ENCODE results near the gene CCDC200.

CCDC200 gene

DNA sequence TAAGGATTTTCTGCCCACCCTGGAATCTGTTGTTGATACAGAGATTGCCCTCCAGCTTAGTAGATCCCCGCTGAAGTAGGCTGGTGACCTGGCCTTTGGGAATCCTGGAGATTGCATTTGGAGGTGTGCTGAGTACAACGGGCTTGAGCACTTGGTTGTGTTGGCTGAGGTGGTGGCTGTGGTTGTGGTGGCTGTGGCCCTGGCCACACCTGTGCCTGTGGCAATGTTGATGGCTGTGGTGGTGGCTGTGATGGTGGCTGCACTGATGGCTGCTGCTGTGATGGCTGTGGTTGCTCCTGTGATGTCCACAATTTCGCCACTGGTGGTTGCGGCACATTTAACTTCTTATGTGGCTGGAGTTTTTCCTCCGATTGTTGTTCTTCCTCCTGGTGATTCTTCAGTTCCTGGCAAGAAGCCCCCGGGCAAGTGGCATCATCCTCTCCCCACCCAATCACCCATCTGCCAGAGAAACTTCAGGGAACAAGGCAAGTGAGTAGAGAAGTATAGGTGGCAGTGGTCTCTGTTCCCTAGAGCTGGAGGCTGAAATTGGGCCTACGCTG, 4.2 kb downstream of the CCDC200 start:
- H3K4me3 ChIP-seq (ENCODE audit: low read depth, low read length), result no peak overlapping the region
- no peak for DNase-seq (ENCODE audit: low read depth)
- TF ChIP-seq, protein P1, sequence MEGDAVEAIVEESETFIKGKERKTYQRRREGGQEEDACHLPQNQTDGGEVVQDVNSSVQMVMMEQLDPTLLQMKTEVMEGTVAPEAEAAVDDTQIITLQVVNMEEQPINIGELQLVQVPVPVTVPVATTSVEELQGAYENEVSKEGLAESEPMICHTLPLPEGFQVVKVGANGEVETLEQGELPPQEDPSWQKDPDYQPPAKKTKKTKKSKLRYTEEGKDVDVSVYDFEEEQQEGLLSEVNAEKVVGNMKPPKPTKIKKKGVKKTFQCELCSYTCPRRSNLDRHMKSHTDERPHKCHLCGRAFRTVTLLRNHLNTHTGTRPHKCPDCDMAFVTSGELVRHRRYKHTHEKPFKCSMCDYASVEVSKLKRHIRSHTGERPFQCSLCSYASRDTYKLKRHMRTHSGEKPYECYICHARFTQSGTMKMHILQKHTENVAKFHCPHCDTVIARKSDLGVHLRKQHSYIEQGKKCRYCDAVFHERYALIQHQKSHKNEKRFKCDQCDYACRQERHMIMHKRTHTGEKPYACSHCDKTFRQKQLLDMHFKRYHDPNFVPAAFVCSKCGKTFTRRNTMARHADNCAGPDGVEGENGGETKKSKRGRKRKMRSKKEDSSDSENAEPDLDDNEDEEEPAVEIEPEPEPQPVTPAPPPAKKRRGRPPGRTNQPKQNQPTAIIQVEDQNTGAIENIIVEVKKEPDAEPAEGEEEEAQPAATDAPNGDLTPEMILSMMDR (conservative IDR thresholded peaks at IDR 0.05; ENCODE audit: low read depth, low read length), result no peak

DNA sequence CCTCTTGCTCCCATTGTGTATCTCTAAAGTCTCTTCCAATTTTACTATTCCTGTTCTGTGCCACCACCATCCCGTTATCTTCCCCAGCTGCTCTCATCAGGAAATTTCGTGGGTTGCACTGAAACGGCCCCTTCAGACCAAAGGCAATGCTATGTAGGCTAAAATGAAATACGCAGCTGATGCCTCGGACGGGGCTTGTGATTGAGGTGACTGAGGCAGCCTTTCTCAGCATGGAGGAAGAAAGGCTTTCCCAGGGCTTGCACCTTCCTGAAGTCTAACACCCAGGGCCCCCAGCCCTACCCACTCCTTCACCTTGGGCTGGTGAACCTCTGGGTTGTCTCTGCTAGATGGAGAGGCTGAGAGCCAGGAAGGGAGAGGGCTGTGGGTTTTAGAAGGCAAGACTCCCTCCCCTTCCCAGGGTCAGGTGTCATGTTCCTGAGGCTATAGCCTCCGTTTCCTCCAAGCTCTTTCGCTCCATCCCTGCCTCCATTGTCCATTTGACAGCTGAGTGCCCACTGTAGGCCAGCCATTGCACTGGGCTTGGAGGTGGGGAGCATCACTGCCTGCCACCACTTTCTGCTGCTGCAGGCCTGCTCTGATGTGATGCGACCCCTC, 7.8 kb downstream of the CCDC200 start:
- H3K4me3 ChIP-seq (ENCODE audit: low read depth, low read length), result no peak overlapping the region
- TF ChIP-seq, protein P1 (conservative IDR thresholded peaks at IDR 0.05; ENCODE audit: low read depth, low read length), result no peak
- no peak for DNase-seq (ENCODE audit: low read depth)

GRCh38 chr17:43219746-43220380, 8.6 kb downstream of the CCDC200 start:
- DNase-seq (ENCODE audit: low read depth), result no peak
- H3K4me3 ChIP-seq (ENCODE audit: low read depth, low read length), result no peak overlapping the region
- TF ChIP-seq, protein P1 (conservative IDR thresholded peaks at IDR 0.05; ENCODE audit: low read depth, low read length), result no peak

DNA sequence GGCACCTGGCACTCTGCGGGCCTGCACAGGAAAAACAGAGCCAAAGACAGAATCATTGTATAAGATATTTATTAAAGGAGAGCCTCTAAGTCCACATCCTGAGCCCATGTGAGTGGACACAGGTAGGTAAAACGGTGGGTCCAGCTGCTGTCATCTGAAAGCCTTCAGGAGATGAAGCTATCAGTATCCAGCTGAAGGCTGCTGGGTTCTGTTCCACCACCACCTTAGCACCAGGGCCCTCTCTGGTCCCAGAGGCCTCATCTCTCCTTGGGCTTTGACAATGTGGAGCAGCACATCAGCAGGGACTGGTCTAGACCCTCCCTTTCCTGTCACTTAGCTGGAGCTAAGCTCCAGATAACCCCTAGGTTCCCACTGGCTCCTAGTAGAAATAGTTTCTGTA, 9.4 kb downstream of the CCDC200 start:
- TF ChIP-seq, protein P1 (conservative IDR thresholded peaks at IDR 0.05; ENCODE audit: low read depth, low read length), result no peak
- DNase-seq (ENCODE audit: low read depth), result no peak
- H3K4me3 ChIP-seq (ENCODE audit: low read depth, low read length), result no peak overlapping the region

DNA sequence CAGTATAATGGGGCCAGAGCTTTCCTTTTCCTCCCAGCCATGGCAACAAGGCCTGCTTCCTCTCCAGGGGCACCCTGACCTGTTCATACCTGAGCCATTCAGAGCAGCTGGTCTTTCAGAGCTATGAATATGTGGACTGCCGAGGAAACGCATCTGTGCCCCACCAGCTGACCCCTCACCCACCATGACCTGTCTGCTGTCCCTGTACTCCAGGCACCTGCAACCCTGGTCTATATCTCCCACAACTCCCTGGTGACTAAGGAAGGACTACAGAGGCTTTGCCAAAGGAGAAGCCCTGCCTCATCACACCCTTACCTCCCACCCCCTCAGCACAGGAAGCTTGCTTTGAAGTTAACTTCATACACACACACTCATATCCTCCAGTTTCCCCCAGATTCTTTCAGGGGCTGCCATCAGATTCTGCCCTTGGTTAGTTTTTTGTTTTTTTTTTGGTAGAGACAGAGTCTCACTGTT, 10.8 kb downstream of the CCDC200 start:
- no peak for DNase-seq (ENCODE audit: low read depth)
- no peak overlapping the region for H3K4me3 ChIP-seq (ENCODE audit: low read depth, low read length)
- TF ChIP-seq, protein P1 (conservative IDR thresholded peaks at IDR 0.05; ENCODE audit: low read depth, low read length), result no peak

DNA sequence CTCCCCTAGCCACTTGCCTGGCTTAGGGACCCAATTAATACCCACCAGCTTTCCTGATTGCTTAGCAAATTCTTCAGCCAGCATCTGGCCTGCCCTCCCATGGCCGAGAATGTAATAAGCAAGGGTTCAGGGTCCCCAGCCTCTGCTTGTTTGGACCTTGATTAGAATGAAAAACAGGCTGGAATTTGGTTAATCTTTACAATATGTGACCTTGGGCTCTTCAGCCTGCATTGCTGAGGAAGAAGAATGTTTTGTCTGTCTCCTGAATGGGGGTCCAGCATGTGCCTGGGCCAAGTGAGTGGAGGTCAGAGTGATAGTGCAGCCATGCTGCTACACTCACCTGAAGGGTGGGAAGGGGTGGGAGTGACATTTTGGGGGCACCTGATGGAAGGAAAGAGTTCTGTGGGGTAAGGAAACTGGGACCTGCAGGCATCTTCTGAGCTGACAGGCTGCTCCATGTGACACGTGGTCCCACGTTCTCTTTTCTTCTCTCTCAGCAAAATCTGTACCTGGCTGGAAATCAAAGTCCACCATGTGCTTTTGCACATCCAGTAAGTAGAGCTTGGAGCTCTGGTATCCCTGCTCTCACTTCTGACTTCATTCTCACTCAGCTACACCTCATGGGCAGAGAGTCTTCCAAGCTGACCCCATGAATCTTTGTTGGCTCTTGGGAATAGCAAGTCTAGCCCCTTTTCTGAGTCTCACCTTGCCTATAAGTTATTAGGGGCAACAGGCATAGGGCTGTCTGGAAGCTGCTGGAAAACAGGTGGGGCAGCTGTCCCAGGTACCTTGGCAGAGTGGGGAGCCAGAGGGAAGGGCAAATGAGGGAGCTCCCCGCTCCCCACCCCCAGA, 11.4 kb downstream of the CCDC200 start:
- no peak overlapping the region for H3K4me3 ChIP-seq (ENCODE audit: low read depth, low read length)

More for the DNA sequence above, 11.4 kb downstream of the CCDC200 start:
- TF ChIP-seq, protein P1 (conservative IDR thresholded peaks at IDR 0.05; ENCODE audit: low read depth, low read length), result no peak
- DNase-seq (ENCODE audit: low read depth), result no peak

Data from choroid plexus epithelial cell (primary cell).